GM19372 (cell line): Measurements from ENCODE around the gene PGM5.
A peak's percentile ranks its signal among the peaks of the same experiment; 100 is the strongest.

Experiments used
- ATAC-seq: cut with Tn5 transposase; IDR thresholded peaks from one replicate; pipeline ENCODE4 v1.9.1; 2021; ENCODE audit warnings: mild to moderate bottlenecking, low read depth, moderate library complexity; ENCODE audit not compliant: unreplicated experiment

The PGM5 gene

GRCh38 chr9:68574150-68574549, 217.7 kb downstream of the PGM5 start:
- ATAC-seq, result no peak

- ATAC-seq, result no peak
Observed at GRCh38 chr9:68575817-68576216, 219.4 kb downstream of the PGM5 start.

GRCh38 chr9:68577774-68578591, 221.6 kb downstream of the PGM5 start:
- ATAC-seq, result peak; percentile 83
